Measurements from ENCODE around the gene TTC21A. TPM values are rescaled to one million over a fixed set of nuclear protein-coding genes. Genes with fewer than 3 reads are reported as not detected.

TTC21A gene
- total and polyA plus RNA-seq, 4 donors = 6.1 to 30.4 (median 11.7) TPM

DNA sequence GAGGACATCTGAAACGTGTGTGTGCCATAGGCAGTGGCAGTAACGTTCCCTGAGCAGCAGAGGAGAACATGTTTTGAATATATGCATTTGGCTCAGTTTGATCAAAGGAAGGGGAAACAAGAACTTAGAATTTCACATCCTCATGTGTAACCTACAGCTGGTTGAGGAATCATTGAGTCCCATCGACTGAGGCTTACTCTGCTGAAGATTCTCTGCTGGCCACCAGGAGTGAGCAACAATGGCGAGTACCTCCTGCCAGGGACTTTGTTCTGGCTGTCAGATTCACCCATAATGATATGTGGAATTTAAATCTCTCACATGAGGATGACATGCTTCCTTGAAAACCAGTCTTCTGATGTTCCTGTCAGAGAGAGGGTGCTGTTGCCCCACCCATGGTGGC is 21.3 kb upstream of the TTC21A start:
- ATAC-seq (ENCODE audit: insufficient read depth, low FRiP score) = no peak
- Histone ChIP-seq H3K27me3 (ENCODE audit: control insufficient read depth in 3 of 3, insufficient read depth in 3 of 3, low read length in 2 of 3) (no peaks in the 10 kb centered on the region), H3K36me3 (ENCODE audit: control insufficient read depth in 4 of 4, insufficient read depth in 4 of 4, low read length in 4 of 4) (peaks cover 14 to 32% (median 29%) of the 10 kb centered on the region in 4 donors), H3K9ac (ENCODE audit: insufficient read depth in 1 of 2, low read length in 2 of 2) (no peak overlapping the region), H3K4me1 (ENCODE audit: control insufficient read depth in 5 of 5, insufficient read depth in 5 of 5, low read length in 5 of 5) (no peaks in the 10 kb centered on the region), H3K9me3 (ENCODE audit: control insufficient read depth in 4 of 4, insufficient read depth in 3 of 4, low read length in 3 of 4) (no peaks in the 10 kb centered on the region), H3K4me3 (no peak overlapping the region), H3K27ac (ENCODE audit: low read depth in 1 of 2, low read length in 1 of 2) (no peak overlapping the region)
- no peak for DNase-seq
- TF ChIP-seq, protein P1, sequence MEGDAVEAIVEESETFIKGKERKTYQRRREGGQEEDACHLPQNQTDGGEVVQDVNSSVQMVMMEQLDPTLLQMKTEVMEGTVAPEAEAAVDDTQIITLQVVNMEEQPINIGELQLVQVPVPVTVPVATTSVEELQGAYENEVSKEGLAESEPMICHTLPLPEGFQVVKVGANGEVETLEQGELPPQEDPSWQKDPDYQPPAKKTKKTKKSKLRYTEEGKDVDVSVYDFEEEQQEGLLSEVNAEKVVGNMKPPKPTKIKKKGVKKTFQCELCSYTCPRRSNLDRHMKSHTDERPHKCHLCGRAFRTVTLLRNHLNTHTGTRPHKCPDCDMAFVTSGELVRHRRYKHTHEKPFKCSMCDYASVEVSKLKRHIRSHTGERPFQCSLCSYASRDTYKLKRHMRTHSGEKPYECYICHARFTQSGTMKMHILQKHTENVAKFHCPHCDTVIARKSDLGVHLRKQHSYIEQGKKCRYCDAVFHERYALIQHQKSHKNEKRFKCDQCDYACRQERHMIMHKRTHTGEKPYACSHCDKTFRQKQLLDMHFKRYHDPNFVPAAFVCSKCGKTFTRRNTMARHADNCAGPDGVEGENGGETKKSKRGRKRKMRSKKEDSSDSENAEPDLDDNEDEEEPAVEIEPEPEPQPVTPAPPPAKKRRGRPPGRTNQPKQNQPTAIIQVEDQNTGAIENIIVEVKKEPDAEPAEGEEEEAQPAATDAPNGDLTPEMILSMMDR (IDR thresholded peaks at IDR 0.05; ENCODE audit: control extremely low read depth, extremely low read depth) = no peak
- 90% methylated on average over 4 of the region's 4 CpGs for WGBS, 2 donors

GRCh38 chr3:39088456-39088855 is 19.0 kb upstream of the TTC21A start:
- 90 to 92% methylated on average over 3 of the region's 3 CpGs for WGBS, 2 donors
- H3K4me1 ChIP-seq (ENCODE audit: control insufficient read depth in 5 of 5, insufficient read depth in 5 of 5, low read length in 5 of 5) = no peaks in the 10 kb centered on the region
- no peak overlapping the region for H3K9ac ChIP-seq (ENCODE audit: insufficient read depth in 1 of 2, low read length in 2 of 2)
- DNase-seq = no peak
- no peak for ATAC-seq (ENCODE audit: insufficient read depth, low FRiP score)
- no peak overlapping the region for H3K27ac ChIP-seq (ENCODE audit: low read depth in 1 of 2, low read length in 1 of 2)
- H3K9me3 ChIP-seq (ENCODE audit: control insufficient read depth in 4 of 4, insufficient read depth in 3 of 4, low read length in 3 of 4) = no peaks in the 10 kb centered on the region
- TF ChIP-seq, protein P1 (IDR thresholded peaks at IDR 0.05; ENCODE audit: control extremely low read depth, extremely low read depth) = no peak
- peaks cover 14 to 42% (median 33%) of the 10 kb centered on the region in 4 donors for H3K36me3 ChIP-seq (ENCODE audit: control insufficient read depth in 4 of 4, insufficient read depth in 4 of 4, low read length in 4 of 4)
- H3K27me3 ChIP-seq (ENCODE audit: control insufficient read depth in 3 of 3, insufficient read depth in 3 of 3, low read length in 2 of 3) = no peaks in the 10 kb centered on the region
- no peak overlapping the region for H3K4me3 ChIP-seq

- TF ChIP-seq, protein P1 (IDR thresholded peaks at IDR 0.05; ENCODE audit: control extremely low read depth, extremely low read depth) = no peak
- no peak overlapping the region for H3K27ac ChIP-seq (ENCODE audit: low read depth in 1 of 2, low read length in 1 of 2)
- ATAC-seq (ENCODE audit: insufficient read depth, low FRiP score) = no peak
- H3K9me3 ChIP-seq (ENCODE audit: control insufficient read depth in 4 of 4, insufficient read depth in 3 of 4, low read length in 3 of 4) = no peaks in the 10 kb centered on the region
- 81 to 94% methylated on average over 3 of the region's 3 CpGs for WGBS, 2 donors
- no peak overlapping the region for H3K4me3 ChIP-seq
- H3K4me1 ChIP-seq (ENCODE audit: control insufficient read depth in 5 of 5, insufficient read depth in 5 of 5, low read length in 5 of 5) = no peaks in the 10 kb centered on the region
- DNase-seq = no peak
- H3K36me3 ChIP-seq (ENCODE audit: control insufficient read depth in 4 of 4, insufficient read depth in 4 of 4, low read length in 4 of 4) = peaks cover 15 to 41% (median 32%) of the 10 kb centered on the region in 4 donors
- no peak overlapping the region for H3K9ac ChIP-seq (ENCODE audit: insufficient read depth in 1 of 2, low read length in 2 of 2)
- no peaks in the 10 kb centered on the region for H3K27me3 ChIP-seq (ENCODE audit: control insufficient read depth in 3 of 3, insufficient read depth in 3 of 3, low read length in 2 of 3)
These were observed 18.6 kb upstream of the TTC21A start for GRCh38 chr3:39088889-39089288.

GRCh38 chr3:39090922-39091321 is 16.6 kb upstream of the TTC21A start:
- Histone ChIP-seq H3K4me3 (no peak overlapping the region), H3K36me3 (ENCODE audit: control insufficient read depth in 4 of 4, insufficient read depth in 4 of 4, low read length in 4 of 4) (peaks cover 32 to 51% (median 42%) of the 10 kb centered on the region in 4 donors), H3K27ac (ENCODE audit: low read depth in 1 of 2, low read length in 1 of 2) (no peak overlapping the region), H3K9ac (ENCODE audit: insufficient read depth in 1 of 2, low read length in 2 of 2) (no peak overlapping the region), H3K9me3 (ENCODE audit: control insufficient read depth in 4 of 4, insufficient read depth in 3 of 4, low read length in 3 of 4) (no peaks in the 10 kb centered on the region), H3K4me1 (ENCODE audit: control insufficient read depth in 5 of 5, insufficient read depth in 5 of 5, low read length in 5 of 5) (no peaks in the 10 kb centered on the region), H3K27me3 (ENCODE audit: control insufficient read depth in 3 of 3, insufficient read depth in 3 of 3, low read length in 2 of 3) (no peaks in the 10 kb centered on the region)
- 87 to 88% methylated on average over 2 of the region's 2 CpGs for WGBS, 2 donors
- DNase-seq (no peak), ATAC-seq (ENCODE audit: insufficient read depth, low FRiP score) (no peak)
- TF ChIP-seq, protein P1 (IDR thresholded peaks at IDR 0.05; ENCODE audit: control extremely low read depth, extremely low read depth) = no peak

Data from lung (tissue), 12 donors.